HL-60 (cell line): ENCODE data around the gene AMACR.

ENCODE experiments used
- DNase-seq, 2 experiments: peaks; one replicate each; pipeline ENCODE4 v3.0.0-alpha.2; 2010 to 2020; ENCODE audit warnings: low read depth in 1 of 2, low spot score in 1 of 2
- H3K27ac ChIP-seq: fragments of 250-450 bp; sonication (Bioruptor Pico); replicated peaks from 2 replicates; pipeline ENCODE4 v1.5.1; 2020; ENCODE audit warnings: mild to moderate bottlenecking, moderate library complexity
- H3K27me3 ChIP-seq: fragments of 250-450 bp; sonication (Bioruptor Pico); 2 replicates; pipeline ENCODE4 v1.5.1; 2021; ENCODE audit warnings: mild to moderate bottlenecking, moderate library complexity; ENCODE audit not compliant: insufficient read depth, poor library complexity, severe bottlenecking
- H3K4me3 ChIP-seq: replicated peaks from 2 replicates; pipeline ENCODE4 v1.5.1; 2011; ENCODE audit warnings: mild to moderate bottlenecking, control low read depth, low read length; ENCODE audit not compliant: insufficient read depth
- GABPA ChIP-seq: IDR thresholded peaks from 2 replicates; pipeline ENCODE4 v1.6.1; 2012; ENCODE audit warnings: low read depth
- POLR2AphosphoS5 ChIP-seq: IDR thresholded peaks from 2 replicates; pipeline ENCODE4 v1.6.1; 2012; ENCODE audit warnings: low read depth
- SPI1 ChIP-seq: IDR thresholded peaks from 2 replicates; pipeline ENCODE4 v1.6.1; 2012; ENCODE audit warnings: low read depth, mild to moderate bottlenecking, borderline replicate concordance
- TF ChIP-seq, protein P1 (sequence below): IDR thresholded peaks from 2 replicates; pipeline ENCODE4 v1.6.1; 2012; ENCODE audit warnings: low read depth; ENCODE audit not compliant: insufficient replicate concordance
- TF ChIP-seq, protein P2 (sequence below): IDR thresholded peaks from one replicate; pipeline ENCODE4 v1.5.1; 2011; ENCODE audit warnings: low read length, control low read depth, inconsistent platforms; ENCODE audit not compliant: insufficient read depth

Gene AMACR

DNA sequence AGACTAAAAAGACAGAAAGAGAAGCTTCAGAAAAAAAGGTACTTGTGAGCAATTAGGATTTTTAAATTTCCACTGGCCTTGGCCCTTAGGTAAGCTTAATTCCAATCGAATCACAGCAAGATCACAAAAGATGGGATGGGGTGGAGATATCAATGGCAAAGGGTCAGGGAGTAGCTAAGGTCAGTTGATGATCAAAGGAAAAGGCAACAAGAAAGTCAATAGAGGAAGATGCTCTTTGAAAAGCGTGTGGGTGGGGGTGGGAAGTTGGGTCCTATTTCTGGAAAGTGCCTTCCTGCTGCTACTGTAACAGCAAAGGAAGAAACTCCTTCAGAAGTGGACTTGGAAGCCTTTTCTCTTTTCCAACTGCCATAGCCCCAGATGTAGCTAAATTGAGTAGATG is 27.9 kb upstream of the AMACR start:
- Histone ChIP-seq H3K27ac (no peak overlapping the region), H3K4me3 (no peak overlapping the region), H3K27me3 (no peaks in the 10 kb centered on the region)
- DNase-seq = no peak
- TF ChIP-seq POLR2AphosphoS5 = no peak
- no peak for TF ChIP-seq GABPA
- TF ChIP-seq, protein P1, sequence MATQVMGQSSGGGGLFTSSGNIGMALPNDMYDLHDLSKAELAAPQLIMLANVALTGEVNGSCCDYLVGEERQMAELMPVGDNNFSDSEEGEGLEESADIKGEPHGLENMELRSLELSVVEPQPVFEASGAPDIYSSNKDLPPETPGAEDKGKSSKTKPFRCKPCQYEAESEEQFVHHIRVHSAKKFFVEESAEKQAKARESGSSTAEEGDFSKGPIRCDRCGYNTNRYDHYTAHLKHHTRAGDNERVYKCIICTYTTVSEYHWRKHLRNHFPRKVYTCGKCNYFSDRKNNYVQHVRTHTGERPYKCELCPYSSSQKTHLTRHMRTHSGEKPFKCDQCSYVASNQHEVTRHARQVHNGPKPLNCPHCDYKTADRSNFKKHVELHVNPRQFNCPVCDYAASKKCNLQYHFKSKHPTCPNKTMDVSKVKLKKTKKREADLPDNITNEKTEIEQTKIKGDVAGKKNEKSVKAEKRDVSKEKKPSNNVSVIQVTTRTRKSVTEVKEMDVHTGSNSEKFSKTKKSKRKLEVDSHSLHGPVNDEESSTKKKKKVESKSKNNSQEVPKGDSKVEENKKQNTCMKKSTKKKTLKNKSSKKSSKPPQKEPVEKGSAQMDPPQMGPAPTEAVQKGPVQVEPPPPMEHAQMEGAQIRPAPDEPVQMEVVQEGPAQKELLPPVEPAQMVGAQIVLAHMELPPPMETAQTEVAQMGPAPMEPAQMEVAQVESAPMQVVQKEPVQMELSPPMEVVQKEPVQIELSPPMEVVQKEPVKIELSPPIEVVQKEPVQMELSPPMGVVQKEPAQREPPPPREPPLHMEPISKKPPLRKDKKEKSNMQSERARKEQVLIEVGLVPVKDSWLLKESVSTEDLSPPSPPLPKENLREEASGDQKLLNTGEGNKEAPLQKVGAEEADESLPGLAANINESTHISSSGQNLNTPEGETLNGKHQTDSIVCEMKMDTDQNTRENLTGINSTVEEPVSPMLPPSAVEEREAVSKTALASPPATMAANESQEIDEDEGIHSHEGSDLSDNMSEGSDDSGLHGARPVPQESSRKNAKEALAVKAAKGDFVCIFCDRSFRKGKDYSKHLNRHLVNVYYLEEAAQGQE = no peak
- no peak for TF ChIP-seq SPI1
- TF ChIP-seq, protein P2, sequence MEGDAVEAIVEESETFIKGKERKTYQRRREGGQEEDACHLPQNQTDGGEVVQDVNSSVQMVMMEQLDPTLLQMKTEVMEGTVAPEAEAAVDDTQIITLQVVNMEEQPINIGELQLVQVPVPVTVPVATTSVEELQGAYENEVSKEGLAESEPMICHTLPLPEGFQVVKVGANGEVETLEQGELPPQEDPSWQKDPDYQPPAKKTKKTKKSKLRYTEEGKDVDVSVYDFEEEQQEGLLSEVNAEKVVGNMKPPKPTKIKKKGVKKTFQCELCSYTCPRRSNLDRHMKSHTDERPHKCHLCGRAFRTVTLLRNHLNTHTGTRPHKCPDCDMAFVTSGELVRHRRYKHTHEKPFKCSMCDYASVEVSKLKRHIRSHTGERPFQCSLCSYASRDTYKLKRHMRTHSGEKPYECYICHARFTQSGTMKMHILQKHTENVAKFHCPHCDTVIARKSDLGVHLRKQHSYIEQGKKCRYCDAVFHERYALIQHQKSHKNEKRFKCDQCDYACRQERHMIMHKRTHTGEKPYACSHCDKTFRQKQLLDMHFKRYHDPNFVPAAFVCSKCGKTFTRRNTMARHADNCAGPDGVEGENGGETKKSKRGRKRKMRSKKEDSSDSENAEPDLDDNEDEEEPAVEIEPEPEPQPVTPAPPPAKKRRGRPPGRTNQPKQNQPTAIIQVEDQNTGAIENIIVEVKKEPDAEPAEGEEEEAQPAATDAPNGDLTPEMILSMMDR = no peak

DNA sequence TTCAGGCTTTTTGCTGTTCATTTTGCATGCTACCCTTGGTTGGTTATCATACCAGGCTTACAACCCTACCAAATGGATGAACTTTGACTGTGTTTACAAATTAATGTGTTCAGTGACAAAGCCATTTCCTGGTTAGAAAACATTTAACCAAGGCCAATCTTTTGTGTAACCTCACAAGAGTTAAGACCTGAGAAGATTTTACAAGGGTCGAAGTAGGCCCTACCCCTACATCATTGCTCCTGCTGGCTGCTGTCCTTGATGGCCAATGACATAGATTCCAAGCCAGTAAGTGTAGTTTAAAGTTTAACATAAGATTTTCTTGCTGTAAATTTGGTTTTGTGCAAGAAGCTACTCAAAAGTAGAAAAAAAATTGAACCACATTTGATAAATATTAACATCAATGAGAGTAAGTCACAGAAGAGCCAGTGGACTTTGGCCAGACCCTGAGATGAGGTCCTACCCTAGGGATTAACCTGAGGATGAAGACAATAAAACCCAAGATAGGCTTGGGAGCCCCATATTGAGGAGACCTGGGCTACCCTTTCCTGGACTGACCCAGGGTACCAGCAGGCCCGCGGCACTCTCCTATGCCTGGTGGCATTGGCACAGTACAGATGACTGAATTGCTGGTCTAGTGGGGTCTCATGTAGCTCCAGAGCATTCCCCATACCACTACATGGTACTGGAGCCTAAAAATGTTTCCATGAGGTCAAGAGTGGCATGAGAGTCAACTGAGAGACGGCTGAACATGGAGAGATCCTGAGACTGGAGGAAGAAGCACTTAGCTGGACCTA is 26.9 kb upstream of the AMACR start:
- no peaks in the 10 kb centered on the region for H3K27me3 ChIP-seq
- no peak for TF ChIP-seq POLR2AphosphoS5
- TF ChIP-seq, protein P2 = no peak
- no peak for TF ChIP-seq SPI1
- TF ChIP-seq, protein P1 = no peak
- TF ChIP-seq GABPA = no peak
- no peak for DNase-seq
- no peak overlapping the region for H3K27ac ChIP-seq
- H3K4me3 ChIP-seq = no peak overlapping the region

DNA sequence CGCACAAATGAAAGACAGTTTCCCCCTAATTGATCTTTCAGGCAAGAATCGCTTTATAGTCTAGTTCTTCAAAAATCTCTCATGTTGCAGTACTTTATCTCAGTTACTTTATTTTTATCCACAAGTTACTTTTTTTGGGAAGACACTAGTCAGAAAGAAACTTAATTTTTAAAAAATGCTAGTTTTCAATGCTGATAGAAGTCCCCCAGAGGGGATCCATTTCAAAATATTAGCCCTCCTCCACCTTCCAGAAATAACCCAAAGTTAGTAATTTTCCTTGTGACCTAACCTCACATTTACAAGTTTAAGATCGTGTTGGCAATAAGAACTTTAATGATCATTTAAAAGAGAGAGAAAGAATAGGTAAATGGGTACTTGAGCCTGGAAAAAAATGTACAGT is 24.1 kb upstream of the AMACR start:
- TF ChIP-seq POLR2AphosphoS5 (no peak), GABPA (no peak), SPI1 (no peak)
- TF ChIP-seq, protein P1 = no peak
- TF ChIP-seq, protein P2 = no peak
- no peak overlapping the region for H3K27ac ChIP-seq
- no peak overlapping the region for H3K4me3 ChIP-seq
- no peaks in the 10 kb centered on the region for H3K27me3 ChIP-seq
- no peak for DNase-seq
